ENCODE data around the gene NLRC5.

The NLRC5 gene

GRCh38 chr16:56988948-56989945 lies at the start of gene NLRC5:
Gene NLRC5, plus strand, starts transcription at chr16:56989557. Its CDS starts 31,156 bp downstream, at chr16:57020713.
- peak; percentile 75 to 91 (median 83) for DNase-seq (ENCODE audit: low read depth in 3 of 3, low spot score in 1 of 3)

- no peak for DNase-seq (ENCODE audit: low read depth in 3 of 3, low spot score in 1 of 3)
Observed at GRCh38 chr16:56939801-56940200, 49.6 kb upstream of the NLRC5 start.

GRCh38 chr16:56941092-56941491 lies 48.3 kb upstream of the NLRC5 start:
- DNase-seq (ENCODE audit: low read depth in 3 of 3, low spot score in 1 of 3): no peak

- no peak for DNase-seq (ENCODE audit: low read depth in 3 of 3, low spot score in 1 of 3)
Observed at GRCh38 chr16:56941856-56942331, 47.5 kb upstream of the NLRC5 start.

- DNase-seq (ENCODE audit: low read depth in 3 of 3, low spot score in 1 of 3): no peak
Observed at GRCh38 chr16:56943761-56944375, 45.5 kb upstream of the NLRC5 start.

- no peak for DNase-seq (ENCODE audit: low read depth in 3 of 3, low spot score in 1 of 3)
Observed at GRCh38 chr16:56944954-56945839, 44.2 kb upstream of the NLRC5 start.

GRCh38 chr16:56945847-56946527 lies 43.4 kb upstream of the NLRC5 start:
- DNase-seq (ENCODE audit: low read depth in 3 of 3, low spot score in 1 of 3): no peak

GRCh38 chr16:56946767-56947603 lies 42.4 kb upstream of the NLRC5 start:
- no peak for DNase-seq (ENCODE audit: low read depth in 3 of 3, low spot score in 1 of 3)

- DNase-seq (ENCODE audit: low read depth in 3 of 3, low spot score in 1 of 3): no peak
Observed at GRCh38 chr16:56947604-56947995, 41.8 kb upstream of the NLRC5 start.

- no peak for DNase-seq (ENCODE audit: low read depth in 3 of 3, low spot score in 1 of 3)
Observed at GRCh38 chr16:56948234-56948633, 41.1 kb upstream of the NLRC5 start.

GRCh38 chr16:56950051-56950450 lies 39.3 kb upstream of the NLRC5 start:
- DNase-seq (ENCODE audit: low read depth in 3 of 3, low spot score in 1 of 3): no peak

- DNase-seq (ENCODE audit: low read depth in 3 of 3, low spot score in 1 of 3): no peak
Observed at GRCh38 chr16:56950455-56950854, 38.9 kb upstream of the NLRC5 start.

GRCh38 chr16:56950881-56951771 lies 38.2 kb upstream of the NLRC5 start:
- no peak for DNase-seq (ENCODE audit: low read depth in 3 of 3, low spot score in 1 of 3)

- DNase-seq (ENCODE audit: low read depth in 3 of 3, low spot score in 1 of 3): no peak
Observed at GRCh38 chr16:56953006-56953405, 36.4 kb upstream of the NLRC5 start.

GRCh38 chr16:56956076-56956475 lies 33.3 kb upstream of the NLRC5 start:
- DNase-seq (ENCODE audit: low read depth in 3 of 3, low spot score in 1 of 3): no peak

GRCh38 chr16:56956756-56957155 lies 32.6 kb upstream of the NLRC5 start:
- DNase-seq (ENCODE audit: low read depth in 3 of 3, low spot score in 1 of 3): no peak

- DNase-seq (ENCODE audit: low read depth in 3 of 3, low spot score in 1 of 3): no peak
Observed at GRCh38 chr16:56960681-56961281, 28.6 kb upstream of the NLRC5 start.

GRCh38 chr16:56961386-56961785 lies 28.0 kb upstream of the NLRC5 start:
- DNase-seq (ENCODE audit: low read depth in 3 of 3, low spot score in 1 of 3): no peak
